Stimulated activated CD4-positive, alpha-beta T cell treated with anti-CD3 and anti-CD28 coated beads, Interleukin-4, amount 100 ng/mL, for 1 hour (primary cell): ENCODE results near the gene TUBA1A.
"Not testable (repeated sequence)": the region's sequence is repeated elsewhere in the genome, so short reads cannot be mapped to it uniquely, and the experiment has no call there.

ENCODE experiments used
- DNase-seq: peaks from one replicate; pipeline ENCODE4 v3.0.0-alpha.2; 2020

Gene TUBA1A

DNA sequence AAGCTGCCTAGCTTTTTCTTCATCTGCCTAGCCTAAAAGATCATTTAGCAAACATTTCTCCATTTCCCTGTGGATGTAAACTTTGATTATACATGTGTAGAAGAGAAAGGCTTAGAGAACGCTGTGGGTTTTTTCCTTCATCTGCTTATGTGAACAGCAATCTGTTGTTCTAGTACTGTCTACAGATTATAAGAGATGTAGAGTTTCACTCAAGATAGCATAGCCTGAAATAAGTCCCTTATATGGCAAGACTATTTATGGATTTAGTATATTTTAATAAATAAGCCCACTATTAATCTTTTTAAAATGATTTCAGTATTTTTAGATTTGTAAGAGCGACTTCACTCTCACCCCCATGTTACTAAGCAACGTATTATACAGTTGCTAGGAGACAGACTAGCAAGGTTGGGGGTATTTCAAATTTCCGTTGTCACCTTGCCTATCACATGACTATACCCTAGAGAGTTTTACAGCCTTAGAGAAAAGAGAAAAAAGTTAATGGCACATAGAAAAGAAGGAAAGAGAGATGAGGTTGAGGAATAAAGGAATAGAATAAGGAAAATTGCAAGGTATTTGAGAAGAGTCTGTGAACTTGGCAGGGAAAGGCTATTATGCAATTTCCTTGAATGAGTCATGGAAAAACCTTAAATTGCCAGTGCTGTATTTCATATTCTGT is 12.2 kb upstream of the TUBA1A start:
- no peak for DNase-seq

GRCh38 chr12:49198431-49199155 is 9.7 kb upstream of the TUBA1A start:
- DNase-seq: no peak

- DNase-seq: no peak
These were observed 8.4 kb upstream of the TUBA1A start for GRCh38 chr12:49197256-49197655.

DNA sequence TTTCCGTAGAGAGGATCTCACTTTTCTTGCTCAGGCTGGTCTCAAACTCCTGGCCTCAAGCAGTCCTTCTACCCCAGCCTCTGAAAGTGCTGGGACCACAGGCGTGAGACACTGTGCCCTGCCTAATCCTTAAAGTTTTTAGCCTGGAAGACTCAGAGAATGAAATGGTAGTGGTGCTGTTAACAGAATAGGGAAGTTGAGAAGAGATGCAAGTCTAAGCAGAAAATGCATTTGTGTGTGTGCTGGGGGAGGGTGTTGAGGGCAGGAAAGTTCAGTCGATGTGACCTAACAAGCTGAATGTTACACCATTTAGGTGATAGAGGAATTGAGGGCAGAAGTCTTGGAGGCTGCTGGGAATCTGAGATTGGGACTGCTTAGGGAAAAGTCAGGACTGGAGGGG is 6.9 kb upstream of the TUBA1A start:
- DNase-seq: no peak

DNA sequence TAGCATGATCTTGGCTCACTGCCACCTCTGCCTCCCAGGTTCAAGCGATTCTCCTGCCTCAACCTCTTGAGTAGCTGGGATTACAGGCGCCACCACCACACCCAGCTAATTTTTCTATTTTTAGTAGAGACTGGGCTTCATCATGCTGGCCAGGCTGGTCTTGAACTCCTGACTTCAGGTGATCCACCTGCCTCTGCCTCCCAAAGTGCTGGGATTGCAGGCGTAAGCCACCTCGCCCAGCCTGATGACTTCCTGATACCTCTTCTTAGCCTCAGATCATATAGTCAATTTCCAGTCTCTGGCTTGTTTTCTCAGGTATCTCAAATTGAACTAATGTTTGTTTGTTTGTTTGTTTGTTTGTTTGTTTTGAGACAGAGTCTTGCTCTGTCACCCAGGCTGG is 4.9 kb upstream of the TUBA1A start:
- DNase-seq: not testable (repeated sequence)

GRCh38 chr12:49191498-49191897 is 2.6 kb upstream of the TUBA1A start:
- not testable (repeated sequence) for DNase-seq

GRCh38 chr12:49190974-49191373 is 2.1 kb upstream of the TUBA1A start:
- DNase-seq: no peak

DNA sequence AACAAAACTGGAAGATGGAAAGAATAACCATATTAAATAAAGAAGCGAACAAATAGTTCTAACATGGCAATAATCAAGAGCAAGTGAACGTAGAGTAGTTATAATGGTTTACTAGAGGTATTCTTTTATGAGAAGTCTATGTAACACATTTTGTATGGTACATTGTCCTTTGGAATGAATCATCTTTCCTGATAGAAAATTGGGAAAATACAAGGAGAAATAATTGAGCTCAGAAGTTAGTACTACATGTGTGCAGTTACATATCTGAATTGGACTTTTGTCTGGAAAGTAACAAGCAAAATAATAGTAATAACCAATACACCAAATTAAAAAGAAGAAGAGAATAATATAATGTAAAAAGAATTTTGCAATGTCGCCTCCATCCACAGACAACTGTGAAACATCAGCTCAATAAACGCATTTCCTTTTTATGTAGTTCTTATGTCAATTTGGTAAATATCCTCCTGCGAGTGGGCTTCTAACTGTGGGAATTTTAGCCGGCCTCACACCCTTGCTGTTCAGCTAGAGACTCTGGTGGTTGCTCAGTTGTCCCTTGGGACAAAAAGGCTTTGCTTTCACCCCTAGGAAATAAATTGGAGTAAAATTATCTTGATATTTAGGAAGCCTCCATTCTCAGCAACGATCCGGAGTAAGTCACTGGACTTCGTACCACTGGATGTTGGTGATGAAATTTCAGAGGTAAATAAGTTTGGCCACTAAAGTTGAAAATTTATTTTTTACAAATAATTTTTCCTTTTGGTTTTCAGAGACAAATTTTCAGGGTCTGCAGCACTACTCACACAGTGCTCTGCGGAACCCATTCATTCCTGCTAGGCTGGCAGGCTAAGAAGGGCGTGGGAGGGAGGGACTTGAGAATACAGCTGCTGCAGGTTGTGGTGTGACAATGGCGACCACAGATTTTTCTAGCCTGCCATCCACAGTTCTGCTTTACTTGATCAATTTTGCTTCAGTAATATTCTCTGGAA is 1.1 kb upstream of the TUBA1A start:
- no peak for DNase-seq

DNA sequence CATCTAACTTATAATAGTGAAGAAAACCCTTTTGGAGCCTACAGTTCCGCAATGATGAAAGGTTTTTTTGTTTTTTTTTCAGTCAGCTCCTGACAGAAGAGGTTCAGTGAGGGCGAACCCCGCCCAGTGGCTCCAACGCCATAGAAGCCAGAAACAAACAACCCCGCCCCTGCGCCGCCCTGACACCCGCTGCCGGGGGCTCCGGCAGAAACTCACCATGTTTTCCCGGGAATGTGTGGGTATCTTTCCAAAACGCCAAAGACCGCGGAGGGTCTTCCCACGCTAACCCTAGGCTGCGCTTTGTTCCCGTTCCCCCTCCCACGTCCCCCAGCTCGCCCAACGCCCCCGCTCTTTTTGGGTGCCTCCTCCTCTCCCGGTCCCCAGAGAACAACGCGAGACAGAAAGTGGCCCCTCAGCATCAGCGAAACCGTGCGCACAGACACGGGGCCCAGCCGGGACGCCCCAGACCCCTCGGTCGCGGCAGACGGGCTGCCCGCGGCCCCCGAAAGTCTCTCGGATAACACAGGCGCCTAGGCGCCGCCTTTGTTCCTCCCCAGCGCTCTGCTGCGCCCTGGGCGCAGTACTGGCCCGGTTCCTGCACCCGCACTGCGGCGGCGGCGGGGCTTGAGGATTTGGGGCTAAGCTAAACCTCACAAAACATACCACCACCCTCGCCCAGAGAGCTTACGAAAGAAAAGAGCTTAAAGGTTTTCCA is 522 bp downstream of the TUBA1A start:
- DNase-seq: peak; percentile 76

GRCh38 chr12:49187184-49187583 is 1.7 kb downstream of the TUBA1A start:
- DNase-seq: no peak

GRCh38 chr12:49186307-49186706 is 2.6 kb downstream of the TUBA1A start:
- DNase-seq: not testable (repeated sequence)

DNA sequence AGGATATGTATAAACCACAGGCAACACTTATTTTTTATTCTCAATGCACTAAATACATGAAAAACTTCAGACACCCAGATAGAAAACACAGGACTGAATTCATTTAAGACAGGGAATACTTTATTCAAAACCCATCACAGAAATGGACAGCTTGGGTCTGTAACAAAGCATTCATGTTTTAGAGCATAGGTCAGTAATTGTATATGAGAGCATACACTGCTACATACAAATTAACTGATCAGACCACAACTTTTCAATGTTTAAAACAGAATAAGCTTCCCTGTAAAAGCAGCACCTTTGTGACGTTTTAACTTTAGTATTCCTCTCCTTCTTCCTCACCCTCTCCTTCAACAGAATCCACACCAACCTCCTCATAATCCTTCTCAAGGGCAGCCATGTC is 4.2 kb downstream of the TUBA1A start:
- DNase-seq: not testable (repeated sequence)

DNA sequence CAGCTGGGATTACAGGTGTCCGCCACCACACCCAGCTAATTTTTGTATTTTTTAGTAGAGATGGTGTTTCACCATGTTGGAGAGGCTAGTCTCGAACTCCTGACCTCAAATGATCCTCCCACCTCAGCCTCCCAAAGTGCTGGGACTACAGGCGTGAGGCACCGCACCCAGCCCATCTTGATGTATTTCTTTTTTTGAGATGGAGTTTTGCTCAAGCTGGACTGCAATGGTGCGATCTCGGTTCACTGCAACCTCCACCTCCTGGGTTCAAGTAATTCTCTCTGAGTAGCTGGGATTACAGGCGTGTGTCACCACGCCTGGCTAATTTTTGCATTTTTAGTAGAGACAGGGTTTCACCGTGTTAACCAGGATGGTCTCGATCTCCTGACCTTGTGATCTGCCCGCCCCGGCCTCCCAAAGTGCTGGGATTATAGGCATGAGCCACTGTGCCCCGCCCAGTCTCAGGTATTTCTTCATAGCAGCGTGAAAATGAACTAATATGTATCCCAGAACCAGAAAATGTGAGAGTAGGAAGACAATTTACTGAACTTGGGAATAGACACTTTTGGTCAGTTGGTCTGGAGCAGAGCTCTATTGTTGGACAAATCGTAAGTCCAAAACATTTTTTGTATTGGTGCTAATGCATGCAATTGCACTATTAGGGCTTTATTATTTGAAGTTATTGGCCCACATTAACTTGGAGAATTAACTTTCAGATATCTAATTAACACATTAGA is 5.5 kb downstream of the TUBA1A start:
- not testable (repeated sequence) for DNase-seq

DNA sequence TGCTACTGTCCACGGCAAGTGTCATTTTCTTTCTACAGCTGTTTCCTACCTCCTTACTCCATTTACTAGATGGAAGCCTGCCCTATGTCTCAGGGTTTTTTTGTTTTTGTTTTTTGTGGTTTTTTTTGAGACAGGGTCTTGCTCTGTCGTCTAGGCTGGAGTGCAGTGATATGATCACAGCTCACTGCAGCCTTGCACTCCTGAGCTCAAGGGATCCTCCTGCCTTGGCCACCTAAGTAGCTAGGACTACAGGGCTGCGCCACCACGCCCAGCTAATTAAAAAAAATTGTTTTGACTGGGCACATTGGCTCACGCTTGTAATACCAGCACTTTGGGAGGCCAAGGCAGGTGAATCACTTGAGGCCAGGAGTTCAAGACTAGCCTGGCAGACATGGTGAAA is 14.7 kb downstream of the TUBA1A start:
- DNase-seq: no peak

DNA sequence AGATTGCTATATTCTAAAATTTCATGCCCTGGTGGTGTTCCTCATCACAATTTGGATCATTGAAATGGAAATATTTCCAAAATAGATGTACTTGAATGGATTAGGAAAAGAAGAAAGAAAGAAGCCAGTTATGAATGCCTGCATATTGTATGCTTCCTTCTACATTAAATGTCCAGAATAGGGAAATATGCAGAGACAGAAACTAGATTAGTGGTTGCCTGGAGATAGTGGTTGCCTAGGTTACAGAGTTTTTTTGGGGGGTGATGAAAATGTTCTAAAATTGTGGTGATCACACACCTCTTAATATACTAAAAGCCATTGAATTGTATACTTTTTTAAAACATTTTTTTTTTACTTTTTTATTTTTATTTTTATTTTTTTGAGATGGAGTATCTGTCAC is 18.0 kb downstream of the TUBA1A start:
- DNase-seq: no peak

GRCh38 chr12:49165114-49165513 is 23.8 kb downstream of the TUBA1A start:
- no peak for DNase-seq

DNA sequence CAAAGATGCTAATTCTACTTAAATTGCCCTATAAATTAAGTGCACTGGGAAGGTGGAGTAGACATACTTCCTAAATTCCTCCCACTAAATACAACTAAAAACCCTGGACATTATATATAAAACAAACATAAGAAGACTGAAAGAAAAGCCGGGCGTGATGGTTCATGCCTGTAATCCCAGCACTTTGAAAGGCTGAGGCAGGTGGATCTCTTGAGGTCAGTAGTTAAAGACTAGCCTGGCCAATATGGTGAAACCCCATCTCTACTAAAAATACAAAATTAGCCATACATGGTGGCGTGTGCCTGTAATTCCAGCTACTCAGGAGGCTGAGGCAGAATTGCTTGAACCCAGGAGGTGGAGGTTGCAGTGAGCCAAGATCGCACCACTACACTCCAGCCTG is 27.0 kb downstream of the TUBA1A start:
- not testable (repeated sequence) for DNase-seq

GRCh38 chr12:49161092-49161795 is 27.6 kb downstream of the TUBA1A start:
- DNase-seq: no peak

DNA sequence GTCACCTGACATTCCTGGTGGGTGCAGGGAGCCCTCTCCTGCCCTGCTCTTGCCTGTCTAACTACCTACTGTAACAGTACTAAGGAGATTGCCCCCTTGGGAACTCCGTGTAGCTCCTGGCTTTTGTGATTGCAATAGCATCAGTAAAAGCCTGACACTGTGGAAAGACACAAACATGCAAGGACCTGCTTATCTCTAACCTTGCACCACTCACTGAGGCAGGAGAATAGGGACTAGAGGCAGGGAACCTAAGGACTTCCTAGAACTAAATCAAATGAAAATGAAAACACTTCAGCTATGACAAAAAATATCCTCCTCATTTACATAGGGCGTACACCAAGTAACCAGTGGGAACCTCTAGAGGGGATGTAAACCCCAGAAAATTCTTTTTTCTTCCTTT is 28.5 kb downstream of the TUBA1A start:
- DNase-seq: no peak

DNA sequence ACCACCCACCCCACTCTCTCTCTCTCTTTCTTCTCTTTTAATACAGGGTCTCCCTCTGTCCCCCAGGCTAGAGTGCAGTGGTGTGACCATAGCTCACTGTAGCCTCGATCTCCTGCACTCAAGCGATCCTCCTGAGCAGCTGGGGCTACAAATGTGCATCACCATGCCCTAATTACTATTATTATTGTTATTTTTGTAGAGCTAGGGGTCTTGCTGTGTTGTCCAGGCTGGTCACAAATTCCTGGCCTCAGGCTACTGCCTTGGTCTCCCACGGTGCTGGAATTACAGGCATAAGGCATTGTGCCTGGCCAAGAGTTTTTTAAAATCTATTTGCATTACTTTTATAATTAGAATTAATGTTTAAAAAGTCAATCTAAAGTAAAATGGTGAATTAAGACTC is 34.7 kb downstream of the TUBA1A start:
- no peak for DNase-seq

DNA sequence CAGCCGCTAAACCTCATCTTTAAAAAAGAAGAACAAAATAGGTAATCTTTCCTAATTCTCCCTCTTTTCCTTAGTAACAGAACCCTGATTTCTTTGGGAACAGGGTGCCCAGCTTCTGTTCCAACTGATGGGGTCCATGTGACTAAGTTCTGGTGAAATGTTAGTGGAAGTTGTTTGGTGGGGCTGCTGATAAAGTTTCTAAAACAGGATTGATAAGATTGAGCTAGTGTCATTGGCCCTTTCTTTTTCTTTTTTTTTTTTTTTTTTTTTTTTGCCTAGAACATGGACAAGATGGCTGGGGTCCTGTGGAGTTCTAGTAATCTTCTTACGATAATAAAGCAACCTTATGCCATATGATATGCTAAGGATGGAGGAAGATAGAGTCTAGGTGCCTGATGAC is 41.5 kb downstream of the TUBA1A start:
- no peak for DNase-seq
